Kidney tubule cell (primary cell): ENCODE data around the gene FBXO34.

Source experiments
- DNase-seq: peaks from one replicate; pipeline ENCODE4 v3.0.0-alpha.2; 2018; ENCODE audit warnings: low spot score

The FBXO34 gene

GRCh38 chr14:55270832-55271571 is at the start of gene FBXO34:
FBXO34 (plus strand) TSS chr14:55271421; CDS start chr14:55350391, 78,970 bp downstream.
- DNase-seq = peak; percentile 98

GRCh38 chr14:55221968-55222367 is 49.3 kb upstream of the FBXO34 start:
- DNase-seq = peak; percentile 61

- DNase-seq = no peak
Measured at GRCh38 chr14:55223364-55223763, 47.9 kb upstream of the FBXO34 start.

GRCh38 chr14:55228261-55228660 is 43.0 kb upstream of the FBXO34 start:
- DNase-seq = no peak

- no peak for DNase-seq
Measured at GRCh38 chr14:55233591-55233990, 37.6 kb upstream of the FBXO34 start.

- DNase-seq = no peak
Measured at GRCh38 chr14:55238019-55238680, 33.1 kb upstream of the FBXO34 start.

- no peak for DNase-seq
Measured at GRCh38 chr14:55239320-55239719, 31.9 kb upstream of the FBXO34 start.

GRCh38 chr14:55240526-55241178 is 30.6 kb upstream of the FBXO34 start:
- DNase-seq = no peak

- DNase-seq = no peak
Measured at GRCh38 chr14:55241673-55242072, 29.5 kb upstream of the FBXO34 start.

- DNase-seq = peak; percentile 60
Measured at GRCh38 chr14:55243386-55243785, 27.8 kb upstream of the FBXO34 start.

GRCh38 chr14:55243813-55244212 is 27.4 kb upstream of the FBXO34 start:
- no peak for DNase-seq

GRCh38 chr14:55245657-55246268 is 25.5 kb upstream of the FBXO34 start:
- peak; percentile 30 for DNase-seq

GRCh38 chr14:55248411-55248810 is 22.8 kb upstream of the FBXO34 start:
- DNase-seq = no peak

- DNase-seq = peak; percentile 77
Measured at GRCh38 chr14:55249423-55249822, 21.8 kb upstream of the FBXO34 start.

- no peak for DNase-seq
Measured at GRCh38 chr14:55253276-55253675, 17.9 kb upstream of the FBXO34 start.

GRCh38 chr14:55254581-55254980 is 16.6 kb upstream of the FBXO34 start:
- no peak for DNase-seq

- no peak for DNase-seq
Measured at GRCh38 chr14:55255979-55256378, 15.2 kb upstream of the FBXO34 start.

- DNase-seq = no peak
Measured at GRCh38 chr14:55256586-55256985, 14.6 kb upstream of the FBXO34 start.

- DNase-seq = no peak
Measured at GRCh38 chr14:55265197-55265596, 6.0 kb upstream of the FBXO34 start.

GRCh38 chr14:55267820-55268219 is 3.4 kb upstream of the FBXO34 start:
- peak; percentile 52 for DNase-seq

GRCh38 chr14:55271572-55272298 is 514 bp downstream of the FBXO34 start:
- peak; percentile 80 for DNase-seq

- peak; percentile 13 for DNase-seq
Measured at GRCh38 chr14:55272387-55272786, 1.2 kb downstream of the FBXO34 start.
